SH-SY5Y (cell line): ENCODE data around the gene TSC2.

Experiments
- GATA2 ChIP-seq: IDR thresholded peaks from 2 replicates; pipeline ENCODE4 v1.6.1; 2011; ENCODE audit warnings: mild to moderate bottlenecking, low read depth, low read length
- GATA3 ChIP-seq: IDR thresholded peaks from 2 replicates; pipeline ENCODE4 v1.6.1; 2011; ENCODE audit warnings: low read depth, mild to moderate bottlenecking, low read length, moderate library complexity

TSC2 gene

GRCh38 chr16:2019921-2020831 is 27.6 kb upstream of the TSC2 start:
- no peak for TF ChIP-seq GATA3
- TF ChIP-seq GATA2: no peak

DNA sequence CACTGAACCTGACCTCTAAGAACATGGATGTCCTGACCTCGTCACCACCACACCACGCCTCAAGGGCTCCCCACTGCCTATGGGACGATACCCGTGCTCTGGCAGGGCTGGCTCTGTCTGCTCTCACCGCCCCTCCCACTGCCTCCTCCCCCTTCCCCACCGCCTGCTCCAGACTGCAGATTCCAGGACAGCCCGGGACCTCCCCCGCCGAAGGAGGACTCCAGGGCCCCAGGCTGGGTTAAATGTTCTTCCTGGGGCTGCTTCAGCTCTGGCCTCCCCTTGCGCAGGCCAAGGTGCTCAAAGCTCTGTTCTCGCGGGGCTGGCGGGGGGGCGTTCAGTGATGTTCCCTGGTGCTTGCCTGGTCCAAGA is 25.1 kb upstream of the TSC2 start:
- TF ChIP-seq GATA2 (no peak), GATA3 (no peak)

DNA sequence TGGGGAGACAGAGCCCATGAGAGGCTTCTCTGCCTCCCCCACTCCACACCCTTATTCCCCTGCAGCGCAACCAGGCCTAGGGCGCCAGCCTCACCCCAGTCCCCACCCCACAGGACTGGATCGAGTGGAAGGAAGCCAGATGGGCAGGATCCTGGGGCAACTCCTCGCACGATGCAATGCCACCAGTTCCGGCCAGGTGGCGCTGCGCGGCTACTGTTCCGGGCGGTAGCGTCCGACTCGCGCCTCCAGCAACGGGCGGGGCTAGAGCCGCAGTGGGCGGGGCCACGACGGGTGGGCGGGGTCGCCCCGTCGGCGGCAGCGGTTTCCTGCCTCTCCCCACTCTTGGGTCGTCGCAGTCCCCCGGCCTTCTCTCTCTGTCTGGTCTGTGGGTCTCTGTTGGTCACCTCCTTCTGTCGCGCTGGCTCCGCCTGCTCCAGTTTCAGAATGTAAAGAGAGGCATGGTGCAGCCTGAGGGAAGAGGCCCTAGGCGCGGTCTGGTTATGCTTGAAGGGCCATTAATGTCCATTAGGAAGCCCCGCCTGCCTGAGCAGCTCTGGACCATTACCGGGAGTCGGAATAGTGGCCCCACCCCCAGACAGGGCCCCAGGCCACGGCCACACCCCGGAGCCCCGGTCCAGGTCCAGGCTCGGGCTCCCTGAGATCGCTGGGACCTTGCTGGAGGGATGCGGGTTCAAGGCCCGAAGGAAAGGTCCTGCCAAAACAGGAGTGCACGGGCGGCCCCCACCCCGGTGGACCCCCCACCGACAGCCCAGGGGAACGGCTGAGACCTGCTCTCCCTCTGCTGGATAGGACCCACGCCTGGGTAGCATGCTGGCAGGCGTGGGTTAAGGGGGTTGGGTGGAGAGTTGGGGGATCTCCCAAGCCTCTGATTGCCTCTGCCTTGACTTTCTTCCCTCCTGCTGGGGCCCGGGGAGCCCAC is 24.4 kb upstream of the TSC2 start:
- TF ChIP-seq GATA3 (no peak), GATA2 (no peak)

- no peak for TF ChIP-seq GATA3
- TF ChIP-seq GATA2: no peak
Measured at GRCh38 chr16:2024032-2024420, 23.8 kb upstream of the TSC2 start.

- no peak for TF ChIP-seq GATA2
- TF ChIP-seq GATA3: no peak
Measured at GRCh38 chr16:2025251-2025650, 22.5 kb upstream of the TSC2 start.

DNA sequence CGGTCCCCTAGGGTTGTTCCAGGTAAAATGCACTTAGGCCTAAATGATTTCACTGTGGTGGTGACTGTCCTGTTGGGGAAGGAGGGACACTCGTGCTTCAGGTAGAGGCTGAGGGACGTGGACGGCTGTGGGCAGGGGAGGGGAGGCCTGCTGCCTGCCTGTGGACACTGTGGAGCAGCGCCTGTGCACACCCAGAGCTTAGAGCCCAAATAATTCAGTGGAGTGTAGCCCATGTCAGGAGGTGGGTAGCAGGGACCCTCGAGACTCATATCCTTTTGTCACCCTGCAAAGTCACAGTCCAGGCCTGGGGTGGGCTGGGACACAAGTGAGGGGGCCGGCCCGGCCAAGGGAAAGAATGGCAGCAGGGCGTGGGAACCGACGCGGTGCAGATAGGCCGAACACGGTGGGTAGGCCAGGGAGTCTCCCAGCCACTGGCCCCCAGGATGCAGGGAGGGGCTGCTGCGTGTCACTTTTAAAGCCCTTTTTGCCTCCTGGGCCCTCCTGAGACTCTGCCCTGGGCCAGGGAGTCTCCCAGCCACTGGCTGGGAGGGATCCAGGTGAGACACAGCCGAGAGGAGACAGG is 21.8 kb upstream of the TSC2 start:
- TF ChIP-seq GATA2 (no peak), GATA3 (no peak)

- TF ChIP-seq GATA3 (no peak), GATA2 (no peak)
Measured at GRCh38 chr16:2026461-2027023, 21.2 kb upstream of the TSC2 start, which contains the start of gene NHERF2. Gene NHERF2, plus strand, starts transcription at chr16:2026902. Its CDS starts 104 bp downstream, at chr16:2027006.

DNA sequence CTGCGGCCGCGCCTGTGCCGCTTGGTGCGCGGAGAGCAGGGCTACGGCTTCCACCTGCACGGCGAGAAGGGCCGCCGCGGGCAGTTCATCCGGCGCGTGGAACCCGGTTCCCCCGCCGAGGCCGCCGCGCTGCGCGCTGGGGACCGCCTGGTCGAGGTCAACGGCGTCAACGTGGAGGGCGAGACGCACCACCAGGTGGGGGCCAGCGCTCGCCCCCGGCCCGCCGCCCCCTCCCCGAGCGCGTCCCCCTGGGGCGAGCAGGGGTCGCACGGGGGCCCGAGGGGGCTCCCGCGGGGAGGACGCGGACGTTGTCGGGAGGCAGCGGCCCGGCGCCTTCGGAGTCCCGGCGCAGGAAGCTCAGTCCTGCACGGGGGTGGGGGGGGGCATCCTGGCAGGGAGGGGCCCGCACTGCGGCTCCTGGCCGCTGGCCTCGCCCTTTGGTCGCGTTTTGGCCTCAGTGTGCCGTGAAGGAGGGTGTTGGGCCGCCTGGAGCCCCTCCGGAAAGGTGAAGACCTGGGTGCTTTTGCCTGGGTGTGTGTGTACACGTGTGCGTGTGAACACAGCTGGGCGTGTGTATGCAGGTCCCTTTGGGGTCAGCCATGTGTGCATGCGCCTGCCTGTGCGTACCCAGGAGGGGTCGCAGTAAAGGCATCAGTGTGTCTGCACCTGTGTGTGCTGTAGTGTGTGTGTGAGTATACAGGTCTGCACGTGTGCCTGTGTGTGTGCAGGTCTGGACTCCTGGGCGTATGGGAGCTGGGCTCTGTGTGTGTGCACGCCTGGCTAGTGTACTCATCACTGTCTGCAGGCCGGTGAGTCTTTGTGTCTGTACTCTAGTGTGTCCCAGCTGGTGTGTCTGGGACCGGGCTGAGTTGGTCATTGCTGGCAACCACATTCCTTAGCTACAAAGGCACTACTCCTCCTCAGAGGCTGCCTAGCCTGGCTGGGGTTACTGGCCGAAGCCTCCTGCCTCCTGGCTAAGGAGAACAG is 20.5 kb upstream of the TSC2 start:
- no peak for TF ChIP-seq GATA2
- no peak for TF ChIP-seq GATA3

GRCh38 chr16:2028146-2028545 is 19.6 kb upstream of the TSC2 start:
- no peak for TF ChIP-seq GATA2
- TF ChIP-seq GATA3: no peak

DNA sequence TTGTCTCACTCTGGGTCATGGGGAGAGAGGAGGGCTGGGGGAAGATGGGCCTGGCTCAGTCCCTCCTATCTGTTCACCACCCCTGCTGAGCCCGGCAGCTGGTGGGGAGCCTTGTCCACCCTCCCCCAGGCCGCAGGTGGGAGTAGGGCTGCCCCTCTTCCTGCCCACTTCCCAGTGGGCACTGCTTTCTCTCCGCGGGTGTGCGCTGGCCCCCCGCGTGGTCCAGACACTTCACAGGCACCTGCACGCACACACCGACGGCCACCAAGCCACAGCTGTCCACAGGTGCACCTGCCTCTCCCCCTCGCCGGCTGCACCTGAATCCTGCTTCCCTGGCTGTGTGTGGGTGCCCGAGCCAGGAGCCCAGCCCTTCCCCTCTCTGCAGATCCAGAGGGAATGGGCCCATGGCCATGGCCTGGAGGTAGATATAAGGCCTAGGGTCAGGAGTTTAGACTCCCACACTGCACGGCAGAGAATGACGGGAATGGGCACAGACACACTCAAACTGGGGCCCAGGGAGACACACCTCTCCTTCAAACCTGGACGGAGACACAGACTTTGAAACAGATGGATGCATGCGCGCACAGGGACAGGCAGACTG is 19.1 kb upstream of the TSC2 start:
- TF ChIP-seq GATA3 (no peak), GATA2 (no peak)

GRCh38 chr16:2029350-2029749 is 18.4 kb upstream of the TSC2 start:
- TF ChIP-seq GATA2: no peak
- no peak for TF ChIP-seq GATA3

DNA sequence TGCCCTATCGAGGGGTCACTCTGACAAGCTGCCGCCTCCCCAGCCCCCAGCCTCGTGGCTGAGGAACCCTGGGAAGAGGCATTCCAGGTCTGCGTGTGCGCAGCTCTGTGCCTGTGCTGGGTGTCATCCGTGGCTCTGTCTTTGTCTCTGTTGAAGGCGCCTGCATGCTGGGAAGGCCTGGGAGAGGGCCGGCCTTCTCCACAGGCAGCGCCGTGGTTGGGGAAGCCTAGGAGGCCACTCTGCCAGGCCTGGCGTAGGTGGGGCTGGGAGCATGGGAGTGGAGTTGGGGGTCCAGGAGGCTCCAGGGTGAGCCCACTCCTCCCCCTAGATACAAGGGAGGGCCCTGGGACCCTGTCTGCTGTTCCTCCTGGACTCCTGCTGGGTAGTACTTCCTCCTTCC is 17.7 kb upstream of the TSC2 start:
- TF ChIP-seq GATA2 (no peak), GATA3 (no peak)
